Prostate gland (tissue), 2 donors: Measurements from ENCODE around the gene ARFGEF3. TPM values are rescaled to one million over a fixed set of nuclear protein-coding genes. Genes with fewer than 3 reads are reported as not detected.

ENCODE experiments used
- DNase-seq: peaks from one replicate; pipeline ENCODE4 v3.0.0-alpha.2; 2019; ENCODE audit warnings: low spot score
- H3K27ac ChIP-seq, 2 donors: fragments of 200-600 bp; sonication (generic); 2 replicates each; pipeline ENCODE4 v1.5.1; 2017 to 2019
- H3K27me3 ChIP-seq: fragments of 200-600 bp; sonication (generic); replicated peaks from 2 replicates; pipeline ENCODE4 v1.5.1; 2019; ENCODE audit not compliant: insufficient read depth
- H3K36me3 ChIP-seq, 2 donors: fragments of 200-600 bp; sonication (generic); 1 replicate in 1 of 2; 2 replicates in 1 of 2; pipeline versions ENCODE4 v1.5.1 to v1.8.1; 2017 to 2019
- H3K4me1 ChIP-seq: fragments of 200-600 bp; sonication (generic); replicated peaks from 2 replicates; pipeline ENCODE4 v1.5.1; 2019
- H3K4me3 ChIP-seq, 2 donors: fragments of 200-600 bp; sonication (generic); 2 replicates each; pipeline ENCODE4 v1.5.1; 2017 to 2019
- H3K9me3 ChIP-seq: fragments of 200-600 bp; sonication (generic); 2 replicates; pipeline ENCODE4 v1.5.1; 2017
- POLR2A ChIP-seq: fragments of 450-650 bp; IDR thresholded peaks from one replicate; pipeline ENCODE4 v1.6.1; 2016; ENCODE audit warnings: antibody characterized with exemption, mild to moderate bottlenecking
- POLR2AphosphoS5 ChIP-seq: sonication (generic); formaldehyde crosslinking; IDR thresholded peaks from one replicate; pipeline ENCODE4 v1.6.1; 2017; ENCODE audit warnings: antibody characterized with exemption
- WGBS: methylation state at CpG from one replicate; pipeline ENCODE4 v1.1.5; 2018; 5-methylcytosine and 5-hydroxymethylcytosine counted together
- intact Hi-C: fragments of 100-400 bp; cut with DNase I; formaldehyde crosslinking; loops from one replicate; pipeline ENCODE4 v1.14.2; 2022
- total RNA-seq, 2 donors: library from RNA; depleted of rRNA; stranded (reverse); fragments of >200 nt; gene quantifications; one replicate each; pipeline ENCODE4 v1.1.0, GENCODE V29; 2016
- TF ChIP-seq, protein P1 (sequence below), 4 experiments: fragments of 200-600 bp in 2 of 4; fragments of 450-650 bp in 2 of 4; sonication (generic) in 2 of 4; IDR thresholded peaks; 1 replicate in 3 of 4; 2 replicates in 1 of 4; pipeline ENCODE4 v1.5.1; 2016 to 2019; ENCODE audit warnings: antibody characterized with exemption in 4 of 4, mild to moderate bottlenecking in 2 of 4, moderate library complexity in 2 of 4

ARFGEF3 gene
- total RNA-seq, 2 donors from 2014 or later: 41.0 to 80.1 TPM

- Histone ChIP-seq H3K4me1 (no peaks in the 10 kb centered on the region), H3K27me3 (no peaks in the 10 kb centered on the region), H3K36me3 (no peaks in the 10 kb centered on the region), H3K27ac (peak overlapping the region in 1 of 2 donors; percentile 83), H3K4me3 (no peak overlapping the region), H3K9me3 (no peaks in the 10 kb centered on the region)
- 81% methylated on average over 6 of the region's 6 CpGs for WGBS
- intact Hi-C loops: no loop called here
- TF ChIP-seq, protein P1, sequence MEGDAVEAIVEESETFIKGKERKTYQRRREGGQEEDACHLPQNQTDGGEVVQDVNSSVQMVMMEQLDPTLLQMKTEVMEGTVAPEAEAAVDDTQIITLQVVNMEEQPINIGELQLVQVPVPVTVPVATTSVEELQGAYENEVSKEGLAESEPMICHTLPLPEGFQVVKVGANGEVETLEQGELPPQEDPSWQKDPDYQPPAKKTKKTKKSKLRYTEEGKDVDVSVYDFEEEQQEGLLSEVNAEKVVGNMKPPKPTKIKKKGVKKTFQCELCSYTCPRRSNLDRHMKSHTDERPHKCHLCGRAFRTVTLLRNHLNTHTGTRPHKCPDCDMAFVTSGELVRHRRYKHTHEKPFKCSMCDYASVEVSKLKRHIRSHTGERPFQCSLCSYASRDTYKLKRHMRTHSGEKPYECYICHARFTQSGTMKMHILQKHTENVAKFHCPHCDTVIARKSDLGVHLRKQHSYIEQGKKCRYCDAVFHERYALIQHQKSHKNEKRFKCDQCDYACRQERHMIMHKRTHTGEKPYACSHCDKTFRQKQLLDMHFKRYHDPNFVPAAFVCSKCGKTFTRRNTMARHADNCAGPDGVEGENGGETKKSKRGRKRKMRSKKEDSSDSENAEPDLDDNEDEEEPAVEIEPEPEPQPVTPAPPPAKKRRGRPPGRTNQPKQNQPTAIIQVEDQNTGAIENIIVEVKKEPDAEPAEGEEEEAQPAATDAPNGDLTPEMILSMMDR (IDR thresholded peaks at IDR 0.05): no peak
- TF ChIP-seq POLR2AphosphoS5 (no peak), POLR2A (no peak)
- no peak for DNase-seq
Measured at GRCh38 chr6:138238368-138238767, 76.6 kb downstream of the ARFGEF3 start.

- H3K9me3 ChIP-seq: no peaks in the 10 kb centered on the region
- H3K27me3 ChIP-seq: no peaks in the 10 kb centered on the region
- DNase-seq: no peak
- TF ChIP-seq, protein P1 (IDR thresholded peaks at IDR 0.05): no peak
- peak; percentile 22 for TF ChIP-seq POLR2AphosphoS5
- no peak for TF ChIP-seq POLR2A
- no peaks in the 10 kb centered on the region for H3K4me1 ChIP-seq
- intact Hi-C loops: no loop called here
- H3K36me3 ChIP-seq: no peaks in the 10 kb centered on the region
- no peak overlapping the region for H3K4me3 ChIP-seq
- WGBS: 89% methylated on average over 1 of the region's 1 CpG
- H3K27ac ChIP-seq: no peak overlapping the region
Measured at GRCh38 chr6:138239774-138240173, 78.0 kb downstream of the ARFGEF3 start.

GRCh38 chr6:138240476-138241245 is 78.9 kb downstream of the ARFGEF3 start:
- 90% methylated on average over 13 of the region's 13 CpGs for WGBS
- no peak for DNase-seq
- H3K27me3 ChIP-seq: no peaks in the 10 kb centered on the region
- H3K36me3 ChIP-seq: no peaks in the 10 kb centered on the region
- H3K27ac ChIP-seq: peak overlapping the region; percentile 18 to 37
- no peak overlapping the region for H3K4me3 ChIP-seq
- TF ChIP-seq, protein P1 (IDR thresholded peaks at IDR 0.05): no peak
- TF ChIP-seq POLR2A (no peak), POLR2AphosphoS5 (no peak)
- intact Hi-C loops: no loop called here
- H3K4me1 ChIP-seq: no peaks in the 10 kb centered on the region
- H3K9me3 ChIP-seq: no peaks in the 10 kb centered on the region

DNA sequence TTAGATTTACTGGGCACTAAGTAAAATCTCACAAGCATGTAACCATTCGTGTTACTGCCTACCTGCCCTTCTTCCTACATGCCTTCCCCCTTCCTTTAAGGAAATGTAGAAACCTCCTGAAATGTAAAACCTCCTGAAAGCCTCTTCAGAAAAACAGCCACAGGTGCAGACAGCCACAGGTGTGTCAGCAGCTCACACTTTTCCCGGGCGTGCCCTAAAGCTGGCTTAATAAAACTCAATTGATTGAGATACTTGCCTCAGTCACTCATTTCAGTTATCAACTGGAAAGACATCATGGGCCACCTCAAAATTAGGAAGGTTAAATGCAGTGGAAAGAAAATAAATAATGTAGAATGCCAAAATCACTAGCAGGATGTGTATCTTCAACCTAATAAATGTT is 79.6 kb downstream of the ARFGEF3 start:
- Histone ChIP-seq H3K27me3 (no peaks in the 10 kb centered on the region), H3K4me3 (no peak overlapping the region), H3K4me1 (no peaks in the 10 kb centered on the region), H3K9me3 (no peaks in the 10 kb centered on the region), H3K36me3 (no peaks in the 10 kb centered on the region), H3K27ac (peak overlapping the region; percentile 18 to 37)
- intact Hi-C loops: no loop called here
- TF ChIP-seq POLR2AphosphoS5: no peak
- TF ChIP-seq, protein P1 (IDR thresholded peaks at IDR 0.05): no peak
- TF ChIP-seq POLR2A: no peak
- WGBS: 89% methylated on average over 3 of the region's 3 CpGs
- DNase-seq: no peak

DNA sequence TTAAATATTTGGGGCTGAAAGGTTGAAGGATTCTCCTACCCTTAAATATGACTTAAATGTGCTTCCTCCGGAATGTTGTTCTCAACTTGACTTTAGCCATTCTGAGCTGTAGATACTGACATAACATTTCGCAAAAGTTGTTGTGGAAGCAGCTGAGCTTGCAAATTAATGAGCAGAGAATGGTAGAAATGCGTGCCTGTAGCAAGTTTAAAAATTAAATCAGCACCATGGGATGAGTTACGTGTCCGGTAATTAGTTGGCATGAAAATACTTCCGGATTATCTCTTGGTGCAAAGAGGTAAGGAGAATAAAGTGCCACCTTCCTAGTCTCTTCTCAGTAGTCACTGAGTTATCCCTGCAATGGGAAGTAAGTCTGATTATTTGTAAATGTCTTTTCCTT is 80.2 kb downstream of the ARFGEF3 start:
- Histone ChIP-seq H3K4me1 (no peaks in the 10 kb centered on the region), H3K4me3 (no peak overlapping the region), H3K36me3 (no peaks in the 10 kb centered on the region), H3K27me3 (no peaks in the 10 kb centered on the region), H3K27ac (peak overlapping the region in 1 of 2 donors; percentile 37), H3K9me3 (no peaks in the 10 kb centered on the region)
- 95% methylated on average over 6 of the region's 6 CpGs for WGBS
- intact Hi-C loops: no loop called here
- DNase-seq: no peak
- TF ChIP-seq POLR2A (no peak), POLR2AphosphoS5 (no peak)
- TF ChIP-seq, protein P1 (IDR thresholded peaks at IDR 0.05): no peak
